Omental fat pad (tissue), 4 donors: ENCODE data around the gene FGF3. TPM values are rescaled to one million over a fixed set of nuclear protein-coding genes. Genes with fewer than 3 reads are reported as not detected.

ENCODE experiments used
- ATAC-seq: fragments of 150-250 bp; one replicate; pipeline ENCODE4 v1.9.1; 2016; ENCODE audit warnings: mild to moderate bottlenecking, moderate library complexity; ENCODE audit not compliant: low FRiP score
- DNase-seq: peaks from one replicate; pipeline ENCODE4 v3.0.0-alpha.2; 2019; ENCODE audit warnings: low spot score
- total RNA-seq, 4 donors: library from RNA; depleted of rRNA; stranded (reverse); fragments of >200 nt; gene quantifications; one replicate each; pipeline ENCODE4 v1.1.0, GENCODE V29; 2016
- TF ChIP-seq, protein P1 (sequence below), 3 donors: fragments of 450-650 bp; IDR thresholded peaks; one replicate each; pipeline ENCODE4 v1.5.1; 2016 to 2017; ENCODE audit warnings: antibody characterized with exemption in 3 of 3, mild to moderate bottlenecking in 3 of 3, moderate library complexity in 2 of 3

Gene FGF3
- total RNA-seq, 4 donors from 2014 or later, result not detected

DNA sequence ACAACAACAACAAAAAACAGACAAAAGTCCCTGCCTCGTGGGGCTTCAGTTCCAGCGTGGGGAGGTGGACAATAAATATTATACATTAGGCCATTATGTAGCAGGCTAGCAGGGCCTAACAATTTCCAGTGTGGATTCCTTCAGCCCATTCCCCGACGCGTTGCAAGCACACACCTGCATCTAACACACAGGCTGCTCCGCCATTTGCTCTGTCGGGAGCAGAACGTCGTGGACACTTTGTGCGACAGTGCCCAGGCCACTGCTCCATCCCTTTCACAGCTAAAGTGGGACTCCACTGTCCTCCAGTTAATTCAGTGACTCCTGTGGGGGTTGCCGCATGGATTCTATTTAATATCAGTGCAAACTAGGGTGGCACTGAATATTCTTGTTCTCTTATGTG, 10.9 kb upstream of the FGF3 start:
- DNase-seq (no peak), ATAC-seq (no peak)
- TF ChIP-seq, protein P1, sequence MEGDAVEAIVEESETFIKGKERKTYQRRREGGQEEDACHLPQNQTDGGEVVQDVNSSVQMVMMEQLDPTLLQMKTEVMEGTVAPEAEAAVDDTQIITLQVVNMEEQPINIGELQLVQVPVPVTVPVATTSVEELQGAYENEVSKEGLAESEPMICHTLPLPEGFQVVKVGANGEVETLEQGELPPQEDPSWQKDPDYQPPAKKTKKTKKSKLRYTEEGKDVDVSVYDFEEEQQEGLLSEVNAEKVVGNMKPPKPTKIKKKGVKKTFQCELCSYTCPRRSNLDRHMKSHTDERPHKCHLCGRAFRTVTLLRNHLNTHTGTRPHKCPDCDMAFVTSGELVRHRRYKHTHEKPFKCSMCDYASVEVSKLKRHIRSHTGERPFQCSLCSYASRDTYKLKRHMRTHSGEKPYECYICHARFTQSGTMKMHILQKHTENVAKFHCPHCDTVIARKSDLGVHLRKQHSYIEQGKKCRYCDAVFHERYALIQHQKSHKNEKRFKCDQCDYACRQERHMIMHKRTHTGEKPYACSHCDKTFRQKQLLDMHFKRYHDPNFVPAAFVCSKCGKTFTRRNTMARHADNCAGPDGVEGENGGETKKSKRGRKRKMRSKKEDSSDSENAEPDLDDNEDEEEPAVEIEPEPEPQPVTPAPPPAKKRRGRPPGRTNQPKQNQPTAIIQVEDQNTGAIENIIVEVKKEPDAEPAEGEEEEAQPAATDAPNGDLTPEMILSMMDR (IDR thresholded peaks at IDR 0.05), result no peak

DNA sequence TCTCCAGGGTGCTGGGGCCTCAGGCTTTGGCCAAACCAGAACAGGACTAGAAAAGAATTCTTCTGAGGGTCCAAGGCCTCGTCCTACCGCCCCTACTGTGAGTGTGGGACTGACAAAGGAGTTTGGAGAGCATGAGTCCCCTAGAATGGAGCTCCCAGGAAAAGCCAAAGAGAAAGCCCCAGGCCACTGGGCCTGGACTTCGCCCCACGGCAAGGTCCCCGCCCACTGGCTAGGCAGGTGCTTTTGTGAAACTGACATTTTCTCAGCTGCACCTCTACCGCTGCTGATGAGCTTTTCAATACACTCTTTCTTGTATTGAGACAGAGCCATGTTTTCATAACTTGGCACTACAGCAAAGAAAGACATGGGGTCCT, 9.7 kb upstream of the FGF3 start:
- TF ChIP-seq, protein P1 (IDR thresholded peaks at IDR 0.05), result no peak
- DNase-seq (no peak), ATAC-seq (no peak)

DNA sequence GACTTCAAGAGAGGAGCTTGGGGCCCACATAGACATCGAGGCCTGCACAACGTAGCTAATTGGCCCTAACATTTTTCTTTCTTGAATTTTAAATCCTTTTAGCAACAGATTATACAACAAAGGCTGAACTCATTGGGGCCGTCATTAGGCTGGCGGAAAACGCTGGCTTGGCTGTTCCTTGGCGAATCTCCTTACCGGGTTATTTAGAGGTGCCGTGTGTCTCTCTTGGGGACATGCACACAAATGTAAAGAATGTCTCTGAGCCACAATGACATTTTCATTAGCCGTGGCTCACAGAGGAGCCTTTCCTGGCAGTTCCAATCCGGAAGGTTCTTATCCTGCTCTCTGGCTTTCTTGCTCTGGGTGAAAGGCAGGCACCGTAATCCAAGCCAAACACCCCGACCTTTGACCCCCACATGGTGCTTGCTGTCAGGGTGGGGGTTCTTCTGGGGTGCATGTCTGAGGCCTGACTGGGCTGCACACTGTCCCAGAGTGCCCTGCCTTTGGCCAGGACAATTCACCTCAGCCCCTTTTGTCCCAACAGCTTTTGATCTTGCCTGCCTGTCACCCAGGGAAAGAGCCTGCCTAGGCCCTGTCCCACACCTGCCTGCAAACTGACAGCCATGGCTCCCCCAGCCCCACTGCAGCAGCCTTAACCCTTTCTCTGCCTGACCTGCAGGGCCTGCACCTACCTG, 9.2 kb upstream of the FGF3 start:
- ATAC-seq (no peak), DNase-seq (no peak)
- TF ChIP-seq, protein P1 (IDR thresholded peaks at IDR 0.05), result no peak

DNA sequence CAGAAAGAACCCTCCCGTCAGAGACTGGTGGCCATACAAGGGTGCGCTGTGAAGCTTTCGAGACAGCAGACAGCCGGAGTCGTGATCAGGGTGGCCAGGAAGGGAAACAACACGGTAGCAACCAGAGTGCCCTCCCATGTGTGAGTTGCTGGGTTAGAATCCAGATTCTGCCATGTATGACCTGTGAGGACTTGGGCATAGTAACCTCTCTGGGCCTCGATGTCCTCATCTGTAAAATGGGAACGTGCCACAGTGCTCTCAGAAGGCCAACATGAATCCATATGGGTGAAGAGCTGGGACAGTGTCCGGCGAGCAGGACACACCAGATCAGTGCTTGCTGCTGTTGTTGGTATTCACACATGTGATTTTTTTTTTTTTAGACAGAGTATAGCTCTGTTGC, 7.6 kb upstream of the FGF3 start:
- no peak for ATAC-seq
- TF ChIP-seq, protein P1 (IDR thresholded peaks at IDR 0.05), result no peak
- no peak for DNase-seq

DNA sequence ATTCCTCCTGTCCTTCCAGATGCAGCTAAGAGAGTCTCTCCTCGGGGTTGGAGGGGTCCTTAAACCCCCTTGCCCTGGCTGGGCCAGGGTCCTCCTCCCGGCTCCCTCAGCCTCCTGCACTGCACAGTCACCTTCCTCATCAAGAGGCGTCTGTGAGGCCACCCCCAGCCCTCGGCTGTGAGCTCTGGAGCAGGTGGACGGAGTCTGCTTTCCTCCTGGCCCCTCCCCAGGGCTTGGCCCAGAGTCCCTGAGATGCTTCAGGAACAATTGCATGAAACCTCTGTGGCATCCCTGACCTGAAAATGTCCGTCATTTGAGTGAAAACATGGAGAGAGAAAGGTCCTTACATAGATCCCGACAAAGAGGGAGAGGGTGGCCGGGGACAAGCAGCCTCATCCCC, 6.7 kb upstream of the FGF3 start:
- ATAC-seq (no peak), DNase-seq (no peak)
- TF ChIP-seq, protein P1 (IDR thresholded peaks at IDR 0.05), result no peak

DNA sequence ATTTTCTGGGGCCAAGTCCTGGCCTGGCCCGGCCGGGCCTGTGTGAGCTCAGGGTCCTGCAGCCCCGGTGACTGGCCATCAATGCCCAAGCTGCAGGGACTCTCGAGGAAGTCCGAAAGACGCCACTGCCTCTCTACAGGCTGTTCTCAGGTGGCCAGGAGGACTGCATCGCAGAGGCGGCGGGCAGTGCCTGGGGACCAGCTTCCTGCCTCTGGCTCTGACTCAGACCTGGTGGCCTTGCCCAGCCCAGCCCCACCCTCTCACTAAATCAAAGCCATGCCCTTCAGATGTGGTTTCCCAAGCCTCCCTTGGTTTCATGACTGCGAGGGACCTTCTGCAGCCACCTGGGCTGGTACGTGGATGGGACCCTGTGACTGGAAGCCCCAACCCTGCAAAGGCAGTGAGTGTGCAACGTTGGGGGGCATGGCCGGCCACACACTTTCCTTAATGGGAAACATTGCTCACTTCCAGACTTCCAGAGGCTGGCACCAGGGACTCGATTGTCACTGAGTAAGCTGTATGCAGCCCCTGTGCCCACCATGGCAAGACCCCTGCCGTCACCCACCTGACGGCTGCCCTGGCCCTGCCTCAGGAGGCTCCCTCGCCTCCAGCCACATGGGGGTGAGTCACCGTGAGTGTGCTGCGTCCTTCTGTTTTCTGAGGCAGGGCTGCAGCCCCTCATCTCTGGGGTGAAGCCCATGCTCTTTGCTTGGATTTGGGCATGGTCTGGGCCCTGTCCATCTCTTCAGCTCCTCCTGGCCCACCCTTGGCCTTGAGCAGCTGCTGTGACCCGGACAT, 6.0 kb upstream of the FGF3 start:
- TF ChIP-seq, protein P1 (IDR thresholded peaks at IDR 0.05), result no peak
- no peak for ATAC-seq
- DNase-seq, result no peak
